Measurements from ENCODE around the gene DGAT2.
"Not testable (repeated sequence)": the region's sequence is repeated elsewhere in the genome, so short reads cannot be mapped to it uniquely, and the experiment has no call there.

DGAT2 gene

GRCh38 chr11:75768112-75768908 is at the start of gene DGAT2:
Gene DGAT2 (plus strand): TSS chr11:75768778. CDS start chr11:75768992, 214 bp downstream.
- peak; percentile 52 to 76 for DNase-seq (ENCODE audit: low read depth in 2 of 2)

DNA sequence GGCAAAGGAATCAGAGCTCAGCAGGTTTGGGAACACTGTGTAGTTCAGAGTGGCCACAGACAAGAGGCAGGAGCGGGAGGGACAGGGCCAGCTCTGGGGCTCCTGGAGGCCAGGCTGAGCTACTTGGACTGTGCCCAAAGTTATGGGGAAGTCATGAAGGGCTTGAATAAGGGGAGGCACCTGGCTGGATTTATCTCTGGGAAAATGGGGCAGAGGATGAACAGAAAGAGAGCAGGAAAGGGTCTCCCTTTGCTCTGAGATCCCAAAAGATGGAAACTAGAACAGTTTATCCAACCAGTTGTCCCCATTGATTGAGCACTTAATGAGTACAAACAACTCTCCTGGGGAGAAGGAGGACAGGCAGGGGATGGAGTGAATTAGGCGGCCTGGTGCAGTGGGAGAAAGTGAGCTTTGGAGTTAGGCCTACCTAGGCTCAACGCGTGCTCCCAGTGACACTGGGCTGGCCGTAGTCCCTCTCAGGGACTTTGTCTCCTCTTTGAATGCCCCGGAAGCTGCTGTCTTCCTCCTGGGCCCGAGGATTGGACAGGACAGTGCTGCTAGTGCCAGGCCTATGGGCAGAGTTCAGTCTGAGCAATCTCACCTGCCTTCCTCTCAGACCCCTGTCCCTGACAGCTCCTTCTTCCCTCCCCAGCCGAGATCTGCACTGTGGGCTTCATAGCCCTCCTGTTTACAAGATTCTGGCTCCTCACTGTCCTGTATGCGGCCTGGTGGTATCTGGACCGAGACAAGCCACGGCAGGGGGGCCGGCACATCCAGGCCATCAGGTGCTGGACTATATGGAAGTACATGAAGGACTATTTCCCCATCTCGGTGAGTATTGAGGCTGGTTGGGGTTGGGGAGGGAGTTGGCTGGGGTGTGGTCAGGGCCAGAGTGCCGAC is 49.0 kb upstream of the DGAT2 start:
- no peak for DNase-seq (ENCODE audit: low read depth in 2 of 2)

- DNase-seq (ENCODE audit: low read depth in 2 of 2), result no peak
Observed at GRCh38 chr11:75720639-75721038, 47.9 kb upstream of the DGAT2 start.

DNA sequence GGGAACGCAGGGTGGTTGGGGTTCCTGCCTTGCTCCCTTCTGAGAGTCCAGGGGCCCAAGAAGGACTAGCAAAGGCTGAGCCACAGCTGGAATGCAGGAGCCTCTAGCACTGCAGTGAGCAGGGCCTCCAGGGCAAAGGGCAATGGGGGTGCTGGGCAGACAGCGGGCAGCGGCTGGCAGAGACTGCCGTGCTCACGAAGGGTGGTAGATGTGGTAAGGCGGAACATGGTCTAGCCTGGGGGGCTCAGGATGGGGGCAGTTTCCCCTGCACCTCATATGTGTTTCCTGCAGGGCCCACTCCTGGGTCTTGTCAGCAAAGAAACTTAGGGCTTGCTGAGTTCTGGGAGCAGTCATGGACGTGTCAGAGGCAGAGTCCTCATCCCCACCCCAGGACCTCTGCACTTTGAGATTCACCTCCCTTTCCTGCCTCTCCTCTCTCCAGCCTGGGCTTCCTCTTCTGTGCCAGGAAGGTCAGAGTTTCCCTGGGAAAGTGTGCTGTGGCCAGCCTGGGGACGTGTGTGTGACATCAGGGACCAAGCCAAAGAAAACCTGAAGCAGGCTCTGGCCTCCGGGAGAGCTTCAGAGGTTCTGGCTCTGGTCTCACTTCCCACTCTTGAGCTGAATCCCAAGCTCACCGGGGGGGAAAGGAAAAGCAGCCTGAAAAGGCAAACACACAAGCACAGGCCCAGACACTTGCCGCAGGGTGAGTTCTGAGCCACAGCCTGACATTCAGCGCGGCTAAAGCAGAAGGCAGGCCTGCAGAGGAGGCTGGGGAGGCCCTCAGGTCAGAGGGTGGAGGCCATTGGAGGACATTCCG is 46.5 kb upstream of the DGAT2 start:
- DNase-seq (ENCODE audit: low read depth in 2 of 2), result no peak

GRCh38 chr11:75722669-75723042 is 45.9 kb upstream of the DGAT2 start:
- DNase-seq (ENCODE audit: low read depth in 2 of 2), result no peak

DNA sequence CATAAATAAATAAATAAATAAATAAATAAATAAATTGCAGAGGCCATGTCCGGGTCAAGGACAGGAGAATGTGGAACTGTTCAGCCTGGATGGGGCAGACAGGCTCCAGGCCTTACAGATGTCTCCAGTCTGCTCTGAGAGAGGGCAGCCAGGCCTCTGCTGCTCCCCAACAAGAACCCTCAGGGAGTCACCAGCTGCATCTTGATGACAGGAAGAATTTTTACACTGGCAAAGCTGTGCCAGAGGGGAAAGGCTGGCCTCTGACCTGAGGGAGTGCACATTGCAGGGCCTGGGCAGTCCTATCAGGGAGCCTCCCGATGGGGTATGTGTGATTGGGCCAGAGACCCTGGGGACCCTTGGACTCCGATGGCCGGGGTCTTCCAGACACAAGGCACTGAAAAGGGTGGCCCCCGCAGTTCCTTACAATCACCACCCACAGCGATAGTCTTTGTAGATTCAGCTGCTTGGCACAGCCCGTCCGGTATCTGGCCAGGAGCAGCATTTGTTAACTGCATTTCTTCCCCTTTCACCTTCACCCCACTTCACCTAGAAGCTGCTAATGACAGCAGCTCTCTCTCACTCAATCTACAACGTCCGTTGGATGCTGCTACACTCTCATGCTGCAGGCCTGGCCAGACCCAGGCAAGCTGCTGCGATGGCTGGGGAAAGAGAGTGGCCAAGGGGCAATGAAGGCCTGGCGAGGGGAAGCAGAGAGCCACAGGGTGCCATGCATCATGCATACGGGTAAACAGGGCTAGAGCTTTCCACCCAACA is 42.8 kb upstream of the DGAT2 start:
- DNase-seq (ENCODE audit: low read depth in 2 of 2), result no peak

- no peak for DNase-seq (ENCODE audit: low read depth in 2 of 2)
Observed at GRCh38 chr11:75728992-75729391, 39.6 kb upstream of the DGAT2 start.

- no peak for DNase-seq (ENCODE audit: low read depth in 2 of 2)
Observed at GRCh38 chr11:75731095-75731494, 37.5 kb upstream of the DGAT2 start.

DNA sequence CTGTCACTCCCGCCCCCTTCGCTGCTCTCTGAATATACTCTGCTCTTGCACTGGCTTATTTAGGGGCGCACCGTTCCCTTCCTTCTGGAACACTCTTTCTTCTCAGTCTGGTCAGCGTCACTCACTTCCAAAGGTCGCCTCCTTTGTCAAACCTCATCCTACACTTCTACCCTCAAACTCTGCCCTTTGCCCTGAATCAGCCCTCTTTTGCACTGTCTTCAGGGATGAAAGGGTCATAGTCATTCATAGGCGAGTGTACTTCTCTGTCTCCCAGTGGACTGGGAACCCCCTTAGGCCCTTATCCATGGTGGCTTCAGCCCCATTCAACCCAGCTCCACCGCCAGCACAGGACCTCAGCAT is 35.5 kb upstream of the DGAT2 start:
- no peak for DNase-seq (ENCODE audit: low read depth in 2 of 2)

GRCh38 chr11:75733431-75734107 is 35.0 kb upstream of the DGAT2 start:
- DNase-seq (ENCODE audit: low read depth in 2 of 2), result no peak

DNA sequence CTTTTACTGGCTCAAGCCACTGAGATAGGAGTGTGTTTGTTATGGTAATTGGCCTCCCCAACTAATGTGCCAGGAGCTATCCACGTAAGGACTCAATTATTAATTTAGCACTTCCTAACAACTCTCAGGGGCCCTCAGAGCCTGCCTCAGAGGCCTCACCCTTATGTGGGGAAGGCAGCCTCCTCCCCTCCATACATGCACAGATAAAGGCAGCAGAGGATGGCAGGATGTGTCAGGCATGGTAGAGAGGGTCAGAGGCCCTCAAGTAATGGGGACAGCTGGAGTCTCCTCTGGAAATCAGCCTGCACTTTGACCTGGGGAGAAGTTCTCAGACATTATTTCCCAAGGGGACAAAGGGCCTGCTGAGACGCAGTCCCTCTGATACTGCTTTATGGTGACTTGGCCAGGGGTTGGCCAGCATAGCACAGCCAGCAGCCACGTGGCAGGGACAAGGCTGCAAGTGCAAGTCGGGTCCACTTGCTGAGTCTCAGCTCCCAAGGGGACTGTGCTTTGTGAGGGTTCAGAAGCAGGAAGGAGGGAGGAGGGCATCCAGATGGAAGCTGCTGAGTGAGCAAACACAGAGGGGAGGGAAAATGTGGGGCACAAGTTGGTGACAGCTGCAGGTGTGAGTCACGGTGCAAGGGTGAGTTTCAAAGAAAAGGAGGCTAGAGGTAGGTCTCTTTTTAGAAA is 33.9 kb upstream of the DGAT2 start:
- no peak for DNase-seq (ENCODE audit: low read depth in 2 of 2)

DNA sequence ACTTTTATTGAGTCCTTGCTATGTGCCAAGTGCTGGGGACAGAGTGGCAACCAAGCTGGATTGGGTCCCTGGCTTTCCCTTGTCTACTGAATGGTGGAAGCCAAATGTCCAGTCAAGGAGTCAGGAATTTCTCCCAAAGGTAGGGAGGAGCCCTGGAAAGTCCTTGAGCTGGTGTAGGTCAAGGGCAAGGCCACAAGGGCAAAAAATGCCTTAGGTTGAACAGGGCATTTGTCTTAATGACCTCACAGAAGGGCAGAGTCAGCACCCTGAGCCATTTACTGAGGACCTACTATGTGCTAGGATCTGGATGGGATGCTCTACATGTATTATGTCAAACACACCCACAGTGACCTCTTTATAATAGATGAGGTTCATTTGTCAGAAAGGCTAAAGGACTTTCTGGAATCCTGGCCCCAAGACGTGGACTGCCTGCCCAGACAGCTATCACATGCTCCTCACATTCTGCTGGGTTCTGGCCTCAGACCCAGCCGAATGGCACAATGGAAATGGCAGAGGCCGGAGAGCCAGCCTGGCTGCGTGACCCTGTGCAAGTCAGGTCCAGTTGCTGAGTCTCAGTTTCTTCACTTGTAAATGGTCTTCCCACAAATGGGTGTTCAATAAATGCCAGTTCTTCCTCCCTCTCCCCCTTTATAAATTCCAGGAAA is 33.3 kb upstream of the DGAT2 start:
- no peak for DNase-seq (ENCODE audit: low read depth in 2 of 2)

DNA sequence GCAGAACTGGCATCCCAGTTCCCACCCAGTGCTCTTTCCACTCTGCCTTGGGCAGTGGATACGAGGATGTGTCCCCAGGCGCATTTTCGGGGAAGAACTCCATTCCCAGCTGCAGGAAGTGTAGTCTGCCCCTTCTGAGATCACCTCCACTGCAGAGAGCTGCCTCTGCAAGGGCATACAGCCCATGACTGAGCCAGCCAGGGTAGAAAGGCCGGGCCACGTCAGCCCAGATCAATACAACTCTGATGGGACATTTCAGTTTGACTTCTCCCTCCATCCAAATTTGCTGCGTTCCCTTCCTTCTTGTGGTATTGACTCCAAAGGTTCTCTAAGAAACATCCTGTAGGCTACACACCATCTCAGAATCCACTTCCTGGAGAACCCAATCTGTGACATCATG is 31.3 kb upstream of the DGAT2 start:
- no peak for DNase-seq (ENCODE audit: low read depth in 2 of 2)

DNA sequence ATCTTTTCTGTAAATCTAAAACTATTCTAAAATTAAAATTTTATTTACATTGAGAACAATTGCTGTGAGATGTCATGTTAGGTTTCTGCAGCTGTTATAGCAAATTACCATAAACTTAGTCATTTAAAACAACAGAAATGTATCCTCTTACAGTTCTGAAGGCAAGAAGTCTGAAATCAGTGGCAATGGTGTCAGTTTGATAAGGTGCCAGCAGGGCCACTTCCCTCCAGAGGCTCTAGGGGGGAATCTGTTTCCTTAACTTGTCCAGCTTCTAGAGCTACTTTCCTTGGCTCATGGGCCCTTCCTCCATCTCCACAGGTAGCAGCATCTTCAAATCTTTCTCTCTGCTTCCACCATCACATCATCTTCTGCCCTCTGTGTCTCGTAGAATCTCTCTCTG is 27.9 kb upstream of the DGAT2 start:
- DNase-seq (ENCODE audit: low read depth in 2 of 2), result no peak

DNA sequence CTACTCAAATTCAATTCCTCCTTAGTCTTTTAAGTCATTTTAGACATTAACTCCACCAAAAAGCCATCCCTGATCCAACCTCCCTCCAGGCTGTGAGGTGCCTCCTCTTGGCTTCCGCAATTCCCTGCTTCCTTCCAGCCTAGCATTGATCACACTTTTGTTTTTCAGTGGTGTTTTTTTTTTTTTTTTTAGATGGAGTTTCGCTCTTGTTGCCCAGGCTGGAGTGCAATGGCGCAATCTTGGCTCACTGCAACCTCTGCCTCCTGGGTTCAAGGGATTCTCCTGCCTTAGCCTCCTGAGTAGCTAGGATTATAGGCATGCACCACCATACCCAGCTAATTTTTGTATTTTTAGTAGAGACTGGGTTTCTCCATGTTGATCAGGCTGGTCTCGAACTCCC is 25.4 kb upstream of the DGAT2 start:
- DNase-seq (ENCODE audit: low read depth in 2 of 2), result not testable (repeated sequence)

DNA sequence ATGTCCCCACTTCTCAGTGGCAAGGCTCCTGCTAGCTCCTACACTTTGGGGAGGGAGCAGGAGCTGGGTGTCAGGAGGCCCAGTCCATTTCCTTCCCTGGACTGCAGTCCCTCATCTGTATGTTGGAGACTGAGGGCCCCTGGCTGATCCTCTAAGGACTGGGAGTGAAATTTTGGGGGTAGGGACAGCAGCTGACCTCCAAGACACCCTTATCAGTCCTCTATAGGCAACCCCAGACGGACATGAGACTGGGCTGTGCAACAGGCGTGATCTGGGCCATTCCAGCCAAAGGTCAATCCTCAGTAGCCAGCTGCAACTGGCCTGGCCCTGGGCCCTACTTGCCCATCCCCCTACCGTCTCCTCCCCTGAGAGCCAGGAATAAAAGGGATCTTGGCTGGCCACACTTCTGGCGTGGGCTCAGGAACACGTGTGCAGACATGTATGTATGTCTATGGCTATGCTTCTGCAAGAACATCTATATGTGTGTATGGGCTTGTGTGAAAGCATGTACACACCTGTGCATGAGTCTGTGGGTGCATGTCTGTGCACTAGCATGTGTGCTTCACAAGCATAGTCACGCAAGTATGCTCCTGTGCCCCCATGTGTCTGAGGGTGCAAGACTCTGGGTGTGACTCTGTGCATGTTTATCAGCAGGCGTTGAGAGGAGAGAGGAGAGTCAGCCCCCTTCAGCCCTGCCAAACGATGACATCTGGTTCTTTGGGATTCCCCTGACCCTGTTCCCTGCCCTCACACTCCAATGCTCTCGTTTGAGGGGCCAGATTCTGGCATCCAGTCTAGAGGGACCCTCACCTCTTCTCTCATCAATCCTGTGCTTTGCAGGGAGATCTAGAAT is 24.6 kb upstream of the DGAT2 start:
- no peak for DNase-seq (ENCODE audit: low read depth in 2 of 2)

GRCh38 chr11:75745807-75746206 is 22.8 kb upstream of the DGAT2 start:
- DNase-seq (ENCODE audit: low read depth in 2 of 2), result no peak

- not testable (repeated sequence) for DNase-seq (ENCODE audit: low read depth in 2 of 2)
Observed at GRCh38 chr11:75748729-75749273, 19.8 kb upstream of the DGAT2 start.

Measured in stimulated activated CD4-positive, alpha-beta T cell treated with anti-CD3 and anti-CD28 coated beads, Interleukin-1b, Interleukin-23, amount 100 ng/mL, for 4 hours (primary cell).